SK-N-SH (cell line): ENCODE measurements around the gene HMOX1. TPM values are rescaled to one million over a fixed set of nuclear protein-coding genes. Genes with fewer than 3 reads are reported as not detected.

ENCODE experiments used
- CTCF ChIA-PET: fragments of 300-600, 350-600 bp; formaldehyde crosslinking; extraction: SDS; loops from one replicate; lab custom pipeline; 2021; lab: Yijun Ruan, JAX
- POLR2A ChIA-PET: fragments of 350-600 bp; sonication (Branson Sonifier 250); formaldehyde crosslinking; extraction: SDS; loops from one replicate; lab custom pipeline; 2020; ENCODE audit warnings: antibody characterized with exemption, inconsistent platforms; lab: Yijun Ruan, JAX
- DNase-seq: peaks from one replicate; pipeline ENCODE4 v3.0.0; 2012
- H2AFZ ChIP-seq: fragments of 200-600 bp; sonication (generic); 2 replicates; pipeline ENCODE4 v1.8.1; 2016; ENCODE audit warnings: antibody characterized with exemption, mild to moderate bottlenecking, low read depth
- H3F3A ChIP-seq: fragments of 200-600 bp; sonication (generic); replicated peaks from 2 replicates; pipeline ENCODE3; 2016; ENCODE audit warnings: antibody characterized with exemption, mild to moderate bottlenecking; ENCODE audit not compliant: insufficient read depth
- H3K27ac ChIP-seq, 2 experiments: fragments of 200-500 bp in 1 of 2; fragments of 200-600 bp in 1 of 2; sonication (Bioruptor generic) in 1 of 2; sonication (generic), shearing (Covaris generic) in 1 of 2; 2 replicates each; pipeline versions ENCODE4 v1.5.1 to v1.6.1; 2014 to 2016; ENCODE audit warnings: low read depth in 2 of 2, inconsistent platforms in 1 of 2, low read length in 1 of 2, mild to moderate bottlenecking in 1 of 2, mixed read lengths in 1 of 2
- H3K27me3 ChIP-seq: fragments of 200-600 bp; sonication (generic), shearing (Covaris generic); 2 replicates; pipeline ENCODE4 v1.6.1; 2016; ENCODE audit warnings: mixed run types; ENCODE audit not compliant: insufficient read depth
- H3K36me3 ChIP-seq, 2 experiments: fragments of 200-500 bp in 1 of 2; fragments of 200-600 bp in 1 of 2; sonication (Bioruptor generic) in 1 of 2; sonication (generic) in 1 of 2; replicated peaks in 1 of 2; 2 replicates each; pipeline versions ENCODE3 to v1.5.1; 2014 to 2016; ENCODE audit warnings: low read length in 1 of 2, mild to moderate bottlenecking in 1 of 2; ENCODE audit not compliant: insufficient read depth in 2 of 2, control insufficient read depth in 1 of 2
- H3K4me1 ChIP-seq, 2 experiments: fragments of 200-500 bp in 1 of 2; fragments of 200-600 bp in 1 of 2; sonication (Bioruptor generic) in 1 of 2; sonication (generic), shearing (Covaris generic) in 1 of 2; 2 replicates each; pipeline versions ENCODE4 v1.5.1 to v1.6.1; 2014 to 2016; ENCODE audit warnings: low read depth in 1 of 2, low read length in 1 of 2, mixed run types in 1 of 2; ENCODE audit not compliant: insufficient read depth in 2 of 2, control insufficient read depth in 1 of 2
- H3K4me2 ChIP-seq: fragments of 200-600 bp; sonication (generic), shearing (Covaris generic); 2 replicates; pipeline ENCODE4 v1.6.1; 2017; ENCODE audit warnings: mixed run types
- H3K4me3 ChIP-seq, 2 experiments: fragments of 200-500 bp in 1 of 2; fragments of 200-600 bp in 1 of 2; sonication (Bioruptor generic) in 1 of 2; sonication (generic), shearing (Covaris generic) in 1 of 2; 2 replicates each; pipeline versions ENCODE4 v1.5.1 to v1.8.1; 2014 to 2016; ENCODE audit warnings: low read depth in 2 of 2, inconsistent platforms in 1 of 2, low read length in 1 of 2, mild to moderate bottlenecking in 1 of 2, mixed read lengths in 1 of 2, moderate library complexity in 1 of 2
- H3K79me2 ChIP-seq: fragments of 200-600 bp; sonication (generic); 2 replicates; pipeline ENCODE4 v1.8.1; 2017; ENCODE audit warnings: mild to moderate bottlenecking; ENCODE audit not compliant: insufficient read depth
- H3K9ac ChIP-seq: fragments of 200-600 bp; sonication (generic); 2 replicates; pipeline ENCODE4 v1.6.1; 2017; ENCODE audit warnings: mixed run types
- H3K9me2 ChIP-seq: fragments of 200-600 bp; sonication (generic); 2 replicates; pipeline ENCODE4 v1.6.1; 2017; ENCODE audit warnings: mixed run types
- H3K9me3 ChIP-seq: fragments of 200-600 bp; sonication (generic); 2 replicates; pipeline ENCODE4 v1.6.1; 2017; ENCODE audit warnings: mixed run types, mild to moderate bottlenecking, moderate library complexity
- H4K20me1 ChIP-seq: fragments of 200-600 bp; sonication (generic); 2 replicates; pipeline ENCODE4 v1.6.1; 2017; ENCODE audit warnings: mild to moderate bottlenecking, mixed run types; ENCODE audit not compliant: insufficient read depth
- CHD2 ChIP-seq: fragments of 150-350 bp; IDR thresholded peaks from 2 replicates; pipeline ENCODE4 v1.6.1; 2018; ENCODE audit warnings: low read length; ENCODE audit not compliant: partially characterized antibody
- EP300 ChIP-seq, 2 experiments: IDR thresholded peaks; 2 replicates each; pipeline versions ENCODE4 v1.4.0 to v1.6.1; 2012; ENCODE audit warnings: borderline replicate concordance in 1 of 2, low read depth in 1 of 2, low read length in 1 of 2
- EZH2phosphoT487 ChIP-seq: fragments of 200-600 bp; sonication (generic); IDR thresholded peaks from 2 replicates; pipeline ENCODE4 v1.6.1; 2017; ENCODE audit warnings: low read depth, mixed run types, mild to moderate bottlenecking, antibody characterized with exemption, moderate library complexity, borderline replicate concordance
- FOSL2 ChIP-seq: IDR thresholded peaks from 2 replicates; pipeline ENCODE4 v1.4.0; 2012; ENCODE audit warnings: low read depth, mild to moderate bottlenecking, moderate library complexity, borderline replicate concordance
- FOXJ3 ChIP-seq: sonication (generic); formaldehyde crosslinking; IDR thresholded peaks from 2 replicates; pipeline ENCODE4 v1.5.1; 2020; ENCODE audit warnings: mild to moderate bottlenecking, missing genetic modification reagents
- FOXM1 ChIP-seq: IDR thresholded peaks from 2 replicates; pipeline ENCODE4 v1.4.0; 2012; ENCODE audit warnings: low read depth, mild to moderate bottlenecking
- IRF3 ChIP-seq: fragments of 150-350 bp; IDR thresholded peaks from 2 replicates; pipeline ENCODE4 v1.6.1; 2016; ENCODE audit warnings: mild to moderate bottlenecking, low read depth, low read length
- MEF2A ChIP-seq: IDR thresholded peaks from 2 replicates; pipeline ENCODE4 v1.4.0; 2012; ENCODE audit warnings: low read depth, borderline replicate concordance
- MXI1 ChIP-seq: IDR thresholded peaks from 2 replicates; pipeline ENCODE4 v1.6.1; 2012; ENCODE audit warnings: mild to moderate bottlenecking, low read depth, low read length, improper control_type of control experiment
- NFIC ChIP-seq: IDR thresholded peaks from 2 replicates; pipeline ENCODE4 v1.4.0; 2012; ENCODE audit warnings: borderline replicate concordance
- NRF1 ChIP-seq: IDR thresholded peaks from 2 replicates; pipeline ENCODE4 v1.6.1; 2012; ENCODE audit warnings: low read depth, mild to moderate bottlenecking, low read length
- RAD21 ChIP-seq: IDR thresholded peaks from 2 replicates; pipeline ENCODE4 v1.6.1; 2012; ENCODE audit warnings: mild to moderate bottlenecking, low read length
- RCOR1 ChIP-seq: fragments of 150-350 bp; IDR thresholded peaks from 2 replicates; pipeline ENCODE4 v1.6.1; 2017; ENCODE audit warnings: antibody characterized with exemption, low read length
- SMC3 ChIP-seq: IDR thresholded peaks from 2 replicates; pipeline ENCODE4 v1.6.1; 2012; ENCODE audit warnings: low read depth, low read length, improper control_type of control experiment
- TAF1 ChIP-seq: IDR thresholded peaks from 2 replicates; pipeline ENCODE4 v1.6.1; 2012; ENCODE audit warnings: low read depth, mild to moderate bottlenecking, low read length, moderate library complexity, borderline replicate concordance
- USF1 ChIP-seq: IDR thresholded peaks from 2 replicates; pipeline ENCODE4 v1.4.0; 2012; ENCODE audit warnings: low read depth, borderline replicate concordance
- USF2 ChIP-seq: fragments of 150-350 bp; IDR thresholded peaks from 2 replicates; pipeline ENCODE4 v1.6.1; 2017; ENCODE audit warnings: antibody characterized with exemption, low read length, low read depth, borderline replicate concordance
- YY1 ChIP-seq: IDR thresholded peaks from 2 replicates; pipeline ENCODE4 v1.4.0; 2012; ENCODE audit warnings: low read depth, mild to moderate bottlenecking
- ZBTB33 ChIP-seq: IDR thresholded peaks from 2 replicates; pipeline ENCODE4 v1.4.0; 2012; ENCODE audit warnings: low read depth, borderline replicate concordance
- WGBS: methylation state at CpG from one replicate; pipeline ENCODE4 v1.1.6; 2017; ENCODE audit warnings: low lambda C conversion rate; 5-methylcytosine and 5-hydroxymethylcytosine counted together
- polyA plus RNA-seq, 3 experiments: library from polyadenylated mRNA; depleted of rRNA; stranded (reverse); fragments of >200 nt; gene quantifications; 2 replicates each; pipeline ENCODE4 v1.2.3, GENCODE V29; 2012

The HMOX1 gene
- polyA plus RNA-seq, 1 of the 3 experiments (the other 2 are of a cell fraction): 13.7 TPM

- Histone ChIP-seq H3K4me3 (no peak overlapping the region), H3K4me2 (no peak overlapping the region), H3K9ac (no peak overlapping the region), H2AFZ (no peak overlapping the region), H3K27me3 (no peaks in the 10 kb centered on the region), H3K9me3 (no peaks in the 10 kb centered on the region), H3K4me1 (no peaks in the 10 kb centered on the region; a peak in 2 of 4 replicates), H4K20me1 (no peaks in the 10 kb centered on the region), H3K9me2 (no peaks in the 10 kb centered on the region), H3K27ac (no peak overlapping the region), H3K36me3 (no peaks in the 10 kb centered on the region), H3F3A (peaks cover 4% of the 10 kb centered on the region), H3K79me2 (peaks cover 23% of the 10 kb centered on the region)
- WGBS: 85% methylated on average over 13 of the region's 13 CpGs
- no peak for DNase-seq
- TF ChIP-seq YY1 (no peak), FOSL2 (no peak)
- ChIA-PET CTCF (no interaction called here), POLR2A (no interaction called here)
Measured at GRCh38 chr22:35397095-35397904, 16.4 kb downstream of the HMOX1 start.

- ChIA-PET CTCF (interaction anchor here (0.6 to 1.8 kb wide), 3 partner anchors 12 to 80 kb away, joined by 3 to 7 read pairs (median 3); no protein-coding TSS in a partner anchor), POLR2A (no interaction called here)
- no peak for DNase-seq
- Histone ChIP-seq H3K27me3 (no peaks in the 10 kb centered on the region), H3K4me1 (no peaks in the 10 kb centered on the region; a peak in 2 of 4 replicates), H3K4me2 (no peak overlapping the region), H3K36me3 (peaks cover 0 to 2% of the 10 kb centered on the region in 2 experiments), H4K20me1 (no peaks in the 10 kb centered on the region), H2AFZ (peak overlapping the region; percentile 96; the same call in 1 of the 2 replicates), H3K9me2 (no peaks in the 10 kb centered on the region), H3K4me3 (no peak overlapping the region; a peak in 1 of 4 replicates), H3K27ac (no peak overlapping the region), H3K9me3 (no peaks in the 10 kb centered on the region), H3F3A (peaks cover 4% of the 10 kb centered on the region), H3K79me2 (peaks cover 23% of the 10 kb centered on the region), H3K9ac (no peak overlapping the region)
- 94% methylated on average over 4 of the region's 4 CpGs for WGBS
- TF ChIP-seq FOXM1: no peak
- no peak for TF ChIP-seq USF1
- no peak for TF ChIP-seq SMC3
- TF ChIP-seq RCOR1: no peak
- TF ChIP-seq USF2: no peak
- TF ChIP-seq TAF1: no peak
- no peak for TF ChIP-seq IRF3
- no peak for TF ChIP-seq FOXJ3
- no peak for TF ChIP-seq NFIC
- no peak for TF ChIP-seq FOSL2
- no peak for TF ChIP-seq CHD2
- no peak for TF ChIP-seq EZH2phosphoT487
- no peak for TF ChIP-seq ZBTB33
- TF ChIP-seq EP300 (IDR thresholded peaks at IDR 0.05; ENCODE audit: borderline replicate concordance in 1 of 2, low read depth in 1 of 2, low read length in 1 of 2): no peak
- no peak for TF ChIP-seq MXI1
- no peak for TF ChIP-seq RAD21
- no peak for TF ChIP-seq MEF2A
- no peak for TF ChIP-seq NRF1
Measured at GRCh38 chr22:35398591-35398973, 17.7 kb downstream of the HMOX1 start.
